ENCODE measurements around the gene TBC1D16.

The TBC1D16 gene

GRCh38 chr17:79941088-79942010 lies 94.3 kb downstream of the TBC1D16 start:
- DNase-seq (ENCODE audit: low read depth, low spot score): no peak
- CTCF ChIA-PET: no interaction called here
- TF ChIP-seq, protein P1, sequence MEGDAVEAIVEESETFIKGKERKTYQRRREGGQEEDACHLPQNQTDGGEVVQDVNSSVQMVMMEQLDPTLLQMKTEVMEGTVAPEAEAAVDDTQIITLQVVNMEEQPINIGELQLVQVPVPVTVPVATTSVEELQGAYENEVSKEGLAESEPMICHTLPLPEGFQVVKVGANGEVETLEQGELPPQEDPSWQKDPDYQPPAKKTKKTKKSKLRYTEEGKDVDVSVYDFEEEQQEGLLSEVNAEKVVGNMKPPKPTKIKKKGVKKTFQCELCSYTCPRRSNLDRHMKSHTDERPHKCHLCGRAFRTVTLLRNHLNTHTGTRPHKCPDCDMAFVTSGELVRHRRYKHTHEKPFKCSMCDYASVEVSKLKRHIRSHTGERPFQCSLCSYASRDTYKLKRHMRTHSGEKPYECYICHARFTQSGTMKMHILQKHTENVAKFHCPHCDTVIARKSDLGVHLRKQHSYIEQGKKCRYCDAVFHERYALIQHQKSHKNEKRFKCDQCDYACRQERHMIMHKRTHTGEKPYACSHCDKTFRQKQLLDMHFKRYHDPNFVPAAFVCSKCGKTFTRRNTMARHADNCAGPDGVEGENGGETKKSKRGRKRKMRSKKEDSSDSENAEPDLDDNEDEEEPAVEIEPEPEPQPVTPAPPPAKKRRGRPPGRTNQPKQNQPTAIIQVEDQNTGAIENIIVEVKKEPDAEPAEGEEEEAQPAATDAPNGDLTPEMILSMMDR (IDR thresholded peaks at IDR 0.05; ENCODE audit: insufficient read depth, low read length, missing control alignments): no peak
- POLR2A ChIA-PET: no interaction called here
- no peak overlapping the region for H3K4me3 ChIP-seq (ENCODE audit: low read depth, low read length)

DNA sequence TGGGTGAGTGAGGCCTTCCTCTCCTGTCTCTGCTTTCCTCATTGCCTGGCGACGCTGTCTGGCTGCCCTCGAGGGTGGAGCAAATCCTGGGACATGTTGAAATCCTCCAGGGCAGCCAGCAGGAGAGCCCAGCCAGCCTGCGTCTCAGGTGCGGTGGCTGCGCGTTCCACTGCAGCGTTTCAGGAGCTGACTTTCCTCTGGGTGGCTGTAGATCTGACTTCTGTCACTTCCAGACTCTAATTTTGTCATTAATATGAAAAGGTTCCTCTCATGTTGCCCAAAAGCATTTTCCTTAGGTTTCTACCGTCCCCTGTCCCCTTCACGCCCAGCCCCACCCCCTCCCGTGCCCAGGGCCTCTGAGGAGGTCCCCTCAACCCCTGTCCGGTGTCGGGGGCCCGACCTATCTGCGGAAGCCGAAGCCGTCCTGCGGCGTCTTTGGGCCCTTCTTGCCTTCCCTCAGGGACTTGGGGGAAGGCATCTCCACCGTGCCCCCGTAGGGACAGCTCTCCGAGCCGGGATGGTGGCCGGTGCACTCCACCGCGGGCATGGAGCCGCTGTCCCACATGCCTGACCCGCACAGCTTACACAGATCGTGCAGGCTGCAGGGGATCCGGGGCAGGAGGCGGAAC lies 95.1 kb downstream of the TBC1D16 start:
- ChIA-PET POLR2A (no interaction called here), CTCF (no interaction called here)

DNA sequence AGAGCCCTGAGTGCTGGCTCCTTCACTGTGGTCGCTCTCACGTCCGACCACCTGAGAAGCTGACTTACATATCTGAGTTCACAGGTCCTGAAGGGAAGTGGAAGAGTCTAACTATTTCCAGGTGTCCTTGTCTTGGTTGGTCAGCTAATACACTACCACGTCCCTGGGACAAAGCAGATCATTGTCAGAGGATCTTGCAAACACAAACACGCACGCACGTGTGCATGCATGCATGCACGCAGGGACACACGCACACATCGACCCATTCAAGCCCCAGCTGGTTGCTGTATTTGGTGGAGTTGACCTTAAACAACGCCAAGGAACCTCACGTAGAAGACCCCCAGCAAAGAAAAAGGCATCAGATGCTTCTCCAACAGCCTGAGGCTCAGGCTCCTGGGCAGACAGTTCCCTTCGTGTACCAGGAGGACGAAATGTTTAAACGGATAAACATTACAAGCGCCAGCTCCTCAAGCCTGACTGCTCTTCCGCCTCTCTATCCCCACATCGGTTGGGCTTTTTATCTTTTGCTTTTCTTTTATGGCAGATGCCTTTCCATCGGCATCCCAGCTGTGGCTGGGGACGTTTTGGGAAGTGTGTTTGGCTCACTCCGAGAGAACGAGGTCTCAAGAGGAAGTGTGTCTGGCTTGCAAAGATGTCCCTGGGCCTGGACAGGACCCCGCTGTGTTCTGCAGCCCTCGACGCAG lies 95.8 kb downstream of the TBC1D16 start:
- no peak overlapping the region for H3K4me3 ChIP-seq (ENCODE audit: low read depth, low read length)
- ChIA-PET POLR2A (no interaction called here), CTCF (no interaction called here)
- TF ChIP-seq, protein P1 (IDR thresholded peaks at IDR 0.05; ENCODE audit: insufficient read depth, low read length, missing control alignments): no peak
- DNase-seq (ENCODE audit: low read depth, low spot score): no peak

More for the DNA sequence above, 95.1 kb downstream of the TBC1D16 start:
- no peak overlapping the region for H3K4me3 ChIP-seq (ENCODE audit: low read depth, low read length)
- TF ChIP-seq, protein P1 (IDR thresholded peaks at IDR 0.05; ENCODE audit: insufficient read depth, low read length, missing control alignments): no peak
- DNase-seq (ENCODE audit: low read depth, low spot score): no peak

DNA sequence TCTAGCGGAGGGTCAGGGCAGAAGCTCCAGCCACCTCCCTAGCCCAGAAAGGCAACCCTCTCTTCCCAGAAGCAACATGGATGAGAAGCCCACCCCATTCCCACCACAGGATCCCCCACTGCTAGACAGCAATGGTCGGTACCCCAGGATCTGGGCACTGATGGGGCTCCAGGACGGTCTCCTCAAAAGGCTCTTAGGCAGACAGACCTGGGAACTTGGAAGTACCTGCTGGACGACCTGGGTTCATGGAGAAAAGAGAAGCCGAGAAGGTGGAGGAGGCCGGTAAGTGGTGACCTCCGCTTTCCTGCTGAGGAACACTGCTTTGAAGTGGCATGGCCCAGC lies 96.6 kb downstream of the TBC1D16 start:
- ChIA-PET CTCF (no interaction called here), POLR2A (no interaction called here)
- TF ChIP-seq, protein P1 (IDR thresholded peaks at IDR 0.05; ENCODE audit: insufficient read depth, low read length, missing control alignments): no peak
- H3K4me3 ChIP-seq (ENCODE audit: low read depth, low read length): no peak overlapping the region
- DNase-seq (ENCODE audit: low read depth, low spot score): no peak

GRCh38 chr17:79938336-79939093 lies 97.2 kb downstream of the TBC1D16 start:
- POLR2A ChIA-PET: no interaction called here
- TF ChIP-seq, protein P1 (IDR thresholded peaks at IDR 0.05; ENCODE audit: insufficient read depth, low read length, missing control alignments): no peak
- no peak overlapping the region for H3K4me3 ChIP-seq (ENCODE audit: low read depth, low read length)
- CTCF ChIA-PET: interaction anchor here (1.4 kb wide), 1 partner anchor 67 kb away, joined by 3 read pairs; no protein-coding TSS in a partner anchor
- DNase-seq (ENCODE audit: low read depth, low spot score): no peak

Data from AG04449 (cell line).